ENCODE measurements around the gene VPS16.

GRCh38 chr20:2846698-2847097 is 6.2 kb downstream of the VPS16 start:
- no peak for TF ChIP-seq SMC3 (IDR thresholded peaks at IDR 0.05; ENCODE audit: low read length)
- no peak for TF ChIP-seq BRCA1 (CRISPR knock-in tag; IDR thresholded peaks at IDR 0.05)

Data from HepG2 (cell line).